HG02588 (cell line): Measurements from ENCODE around the gene TYROBP.
"Not testable (repeated sequence)": the region's sequence is repeated elsewhere in the genome, so short reads cannot be mapped to it uniquely, and the experiment has no call there.

Experiments used
- ATAC-seq: cut with Tn5 transposase; IDR thresholded peaks from one replicate; pipeline ENCODE4 v1.9.1; 2021; ENCODE audit warnings: mild to moderate bottlenecking, moderate library complexity; ENCODE audit not compliant: unreplicated experiment

The TYROBP gene

GRCh38 chr19:35901854-35902661 is 6.0 kb downstream of the TYROBP start, which contains the start of gene HCST:
Gene HCST (plus strand): TSS chr19:35902529. CDS start chr19:35902594, 65 bp downstream.
- no peak for ATAC-seq

- ATAC-seq, result no peak
Observed at GRCh38 chr19:35901055-35901644, 6.9 kb downstream of the TYROBP start.

GRCh38 chr19:35899547-35900214 is 8.4 kb downstream of the TYROBP start:
- ATAC-seq, result peak; percentile 39

GRCh38 chr19:35898499-35898809 is 9.6 kb downstream of the TYROBP start:
- no peak for ATAC-seq

GRCh38 chr19:35897706-35898451 is 10.2 kb downstream of the TYROBP start:
- no peak for ATAC-seq

GRCh38 chr19:35896643-35897040 is 11.5 kb downstream of the TYROBP start:
- no peak for ATAC-seq

- ATAC-seq, result no peak
Observed at GRCh38 chr19:35895911-35896642, 12.0 kb downstream of the TYROBP start.

- no peak for ATAC-seq
Observed at GRCh38 chr19:35894342-35894741, 13.8 kb downstream of the TYROBP start.

- ATAC-seq, result not testable (repeated sequence)
Observed at GRCh38 chr19:35891819-35892218, 16.3 kb downstream of the TYROBP start.

- ATAC-seq, result no peak
Observed at GRCh38 chr19:35890113-35890650, 17.9 kb downstream of the TYROBP start.

GRCh38 chr19:35889370-35890112 is 18.6 kb downstream of the TYROBP start:
- no peak for ATAC-seq

- ATAC-seq, result no peak
Observed at GRCh38 chr19:35888398-35888797, 19.7 kb downstream of the TYROBP start.

GRCh38 chr19:35887197-35887596 is 20.9 kb downstream of the TYROBP start:
- no peak for ATAC-seq

GRCh38 chr19:35885904-35886303 is 22.2 kb downstream of the TYROBP start:
- no peak for ATAC-seq

GRCh38 chr19:35885225-35885738 is 22.8 kb downstream of the TYROBP start:
- no peak for ATAC-seq

GRCh38 chr19:35883882-35884281 is 24.2 kb downstream of the TYROBP start:
- no peak for ATAC-seq

- no peak for ATAC-seq
Observed at GRCh38 chr19:35882114-35882832, 25.8 kb downstream of the TYROBP start.

- ATAC-seq, result no peak
Observed at GRCh38 chr19:35879770-35880317, 28.3 kb downstream of the TYROBP start.
